ENCODE data around the gene GPR42. TPM values are rescaled to one million over a fixed set of nuclear protein-coding genes. Genes with fewer than 3 reads are reported as not detected.

The GPR42 gene
- total and polyA plus RNA-seq, 4 experiments from 2014 or later = not detected

- intact Hi-C loops (cut with micrococcal nuclease) = no loop called here
Observed at GRCh38 chr19:35362261-35363000, 8.4 kb upstream of the GPR42 start.

GRCh38 chr19:35363001-35363590, 7.8 kb upstream of the GPR42 start:
- H3K27ac Mint-ChIP-seq = no peak overlapping the region
- H3K4me3 ChIP-seq (ENCODE audit: low read length in 2 of 2) = no peak overlapping the region
- H3K27me3 ChIP-seq (ENCODE audit: insufficient read depth, low read length) = no peaks in the 10 kb centered on the region
- peaks cover 3 to 7% of the 10 kb centered on the region in 2 donors for H3K27me3 Mint-ChIP-seq
- no peaks in the 10 kb centered on the region for H3K9me3 Mint-ChIP-seq
- intact Hi-C loops (cut with micrococcal nuclease) = no loop called here
- no peaks in the 10 kb centered on the region for H3K9me3 ChIP-seq (ENCODE audit: control insufficient read depth in 1 of 2, low read length in 2 of 2)
- no peaks in the 10 kb centered on the region for H3K36me3 Mint-ChIP-seq
- no peak overlapping the region for H3K27ac ChIP-seq (ENCODE audit: low read depth, low read length)
- ChIA-PET CTCF (ENCODE audit: partially characterized antibody) (interaction anchor here (0.9 kb wide), 1 partner anchor 10 kb away, joined by 3 read pairs; no protein-coding TSS in a partner anchor), POLR2A (ENCODE audit: partially characterized antibody) (no interaction called here)
- peaks cover 3 to 4% (median 3%) of the 10 kb centered on the region in 4 donors for H3K4me1 Mint-ChIP-seq
- no peak overlapping the region for H3K4me3 Mint-ChIP-seq
- no peaks in the 10 kb centered on the region for H3K36me3 ChIP-seq (ENCODE audit: insufficient read depth, low read length)
- H3K4me1 ChIP-seq (ENCODE audit: insufficient read depth, low read length) = peaks cover 2% of the 10 kb centered on the region
- DNase-seq = no peak

More at GRCh38 chr19:35362261-35363000, 8.4 kb upstream of the GPR42 start:
- Mint-ChIP-seq H3K36me3 (no peaks in the 10 kb centered on the region), H3K27me3 (peaks cover 4 to 9% of the 10 kb centered on the region in 2 donors), H3K4me1 (peaks cover 5 to 9% (median 7%) of the 10 kb centered on the region in 4 donors), H3K4me3 (no peak overlapping the region), H3K9me3 (no peaks in the 10 kb centered on the region), H3K27ac (no peak overlapping the region)
- Histone ChIP-seq H3K9me3 (ENCODE audit: control insufficient read depth in 1 of 2, low read length in 2 of 2) (no peaks in the 10 kb centered on the region), H3K27me3 (ENCODE audit: insufficient read depth, low read length) (no peaks in the 10 kb centered on the region), H3K4me3 (ENCODE audit: low read length in 2 of 2) (no peak overlapping the region), H3K36me3 (ENCODE audit: insufficient read depth, low read length) (no peaks in the 10 kb centered on the region), H3K4me1 (ENCODE audit: insufficient read depth, low read length) (peaks cover 9% of the 10 kb centered on the region), H3K27ac (ENCODE audit: low read depth, low read length) (no peak overlapping the region)
- ChIA-PET POLR2A (ENCODE audit: partially characterized antibody) (no interaction called here), CTCF (ENCODE audit: partially characterized antibody) (interaction anchor here (0.9 to 1.5 kb wide), 2 partner anchors 10 kb away, joined by 3 to 4 read pairs; no protein-coding TSS in a partner anchor)
- peak in 1 of 5 donors; percentile 13 for DNase-seq

GRCh38 chr19:35363711-35364425, 7.0 kb upstream of the GPR42 start:
- no peaks in the 10 kb centered on the region for H3K36me3 Mint-ChIP-seq
- Histone ChIP-seq H3K9me3 (ENCODE audit: control insufficient read depth in 1 of 2, low read length in 2 of 2) (no peaks in the 10 kb centered on the region), H3K4me1 (ENCODE audit: insufficient read depth, low read length) (no peaks in the 10 kb centered on the region), H3K27ac (ENCODE audit: low read depth, low read length) (no peak overlapping the region), H3K4me3 (ENCODE audit: low read length in 2 of 2) (no peak overlapping the region), H3K27me3 (ENCODE audit: insufficient read depth, low read length) (no peaks in the 10 kb centered on the region), H3K36me3 (ENCODE audit: insufficient read depth, low read length) (no peaks in the 10 kb centered on the region)
- H3K27ac Mint-ChIP-seq = no peak overlapping the region
- peaks cover 1 to 4% of the 10 kb centered on the region in 2 donors for H3K27me3 Mint-ChIP-seq
- POLR2A ChIA-PET (ENCODE audit: partially characterized antibody) = no interaction called here
- H3K4me3 Mint-ChIP-seq = no peak overlapping the region
- H3K9me3 Mint-ChIP-seq = no peaks in the 10 kb centered on the region
- CTCF ChIA-PET (ENCODE audit: partially characterized antibody) = no interaction called here
- intact Hi-C loops (cut with micrococcal nuclease) = no loop called here
- no peak for DNase-seq
- H3K4me1 Mint-ChIP-seq = no peaks in the 10 kb centered on the region

- H3K36me3 Mint-ChIP-seq = no peaks in the 10 kb centered on the region
- POLR2A ChIA-PET (ENCODE audit: partially characterized antibody) = no interaction called here
- intact Hi-C loops (cut with micrococcal nuclease) = no loop called here
Observed at GRCh38 chr19:35365303-35365702, 5.6 kb upstream of the GPR42 start.

GRCh38 chr19:35368378-35368777, 2.5 kb upstream of the GPR42 start:
- no peaks in the 10 kb centered on the region for H3K9me3 Mint-ChIP-seq
- H3K27me3 Mint-ChIP-seq = peaks cover 1 to 4% of the 10 kb centered on the region in 2 donors
- H3K4me1 ChIP-seq (ENCODE audit: insufficient read depth, low read length) = no peaks in the 10 kb centered on the region
- ChIA-PET POLR2A (ENCODE audit: partially characterized antibody) (no interaction called here), CTCF (ENCODE audit: partially characterized antibody) (interaction anchor here (1.0 kb wide), 1 partner anchor 127 kb away, joined by 3 read pairs; no protein-coding TSS in a partner anchor)
- no peaks in the 10 kb centered on the region for H3K4me1 Mint-ChIP-seq
- no peak for DNase-seq
- H3K36me3 Mint-ChIP-seq = no peaks in the 10 kb centered on the region
- H3K27ac Mint-ChIP-seq = no peak overlapping the region
- no peak overlapping the region for H3K4me3 Mint-ChIP-seq
- H3K36me3 ChIP-seq (ENCODE audit: insufficient read depth, low read length) = no peaks in the 10 kb centered on the region
- no peak overlapping the region for H3K4me3 ChIP-seq (ENCODE audit: low read length in 2 of 2)
- H3K9me3 ChIP-seq (ENCODE audit: control insufficient read depth in 1 of 2, low read length in 2 of 2) = no peaks in the 10 kb centered on the region
- no peak overlapping the region for H3K27ac ChIP-seq (ENCODE audit: low read depth, low read length)
- intact Hi-C loops (cut with micrococcal nuclease) = no loop called here
- no peaks in the 10 kb centered on the region for H3K27me3 ChIP-seq (ENCODE audit: insufficient read depth, low read length)

More at GRCh38 chr19:35365303-35365702, 5.6 kb upstream of the GPR42 start:
- H3K27me3 Mint-ChIP-seq = peaks cover 1 to 4% of the 10 kb centered on the region in 2 donors
- H3K4me3 Mint-ChIP-seq = no peak overlapping the region
- DNase-seq = no peak
- no peaks in the 10 kb centered on the region for H3K36me3 ChIP-seq (ENCODE audit: insufficient read depth, low read length)
- H3K27me3 ChIP-seq (ENCODE audit: insufficient read depth, low read length) = no peaks in the 10 kb centered on the region
- no peak overlapping the region for H3K27ac Mint-ChIP-seq
- no peak overlapping the region for H3K27ac ChIP-seq (ENCODE audit: low read depth, low read length)
- no peaks in the 10 kb centered on the region for H3K9me3 ChIP-seq (ENCODE audit: control insufficient read depth in 1 of 2, low read length in 2 of 2)
- no peaks in the 10 kb centered on the region for H3K4me1 Mint-ChIP-seq
- no peaks in the 10 kb centered on the region for H3K9me3 Mint-ChIP-seq
- CTCF ChIA-PET (ENCODE audit: partially characterized antibody) = interaction anchor here (1.5 kb wide), 1 partner anchor 12 kb away, joined by 6 read pairs; no protein-coding TSS in a partner anchor
- no peaks in the 10 kb centered on the region for H3K4me1 ChIP-seq (ENCODE audit: insufficient read depth, low read length)
- H3K4me3 ChIP-seq (ENCODE audit: low read length in 2 of 2) = no peak overlapping the region

GRCh38 chr19:35369522-35369921, 1.3 kb upstream of the GPR42 start:
- Mint-ChIP-seq H3K36me3 (no peaks in the 10 kb centered on the region), H3K27ac (no peak overlapping the region), H3K4me1 (no peaks in the 10 kb centered on the region), H3K4me3 (no peak overlapping the region), H3K9me3 (no peaks in the 10 kb centered on the region), H3K27me3 (peaks cover 1% of the 10 kb centered on the region in 2 donors)
- Histone ChIP-seq H3K4me3 (ENCODE audit: low read length in 2 of 2) (no peak overlapping the region), H3K4me1 (ENCODE audit: insufficient read depth, low read length) (no peaks in the 10 kb centered on the region), H3K27me3 (ENCODE audit: insufficient read depth, low read length) (no peaks in the 10 kb centered on the region), H3K9me3 (ENCODE audit: control insufficient read depth in 1 of 2, low read length in 2 of 2) (no peaks in the 10 kb centered on the region), H3K36me3 (ENCODE audit: insufficient read depth, low read length) (no peaks in the 10 kb centered on the region), H3K27ac (ENCODE audit: low read depth, low read length) (no peak overlapping the region)
- DNase-seq = no peak
- ChIA-PET CTCF (ENCODE audit: partially characterized antibody) (no interaction called here), POLR2A (ENCODE audit: partially characterized antibody) (no interaction called here)
- intact Hi-C loops (cut with micrococcal nuclease) = no loop called here

- intact Hi-C loops (cut with micrococcal nuclease) = no loop called here
- no peak overlapping the region for H3K4me3 Mint-ChIP-seq
Observed at GRCh38 chr19:35373492-35373891, 2.6 kb downstream of the GPR42 start.

More at GRCh38 chr19:35373492-35373891, 2.6 kb downstream of the GPR42 start:
- ChIA-PET CTCF (ENCODE audit: partially characterized antibody) (no interaction called here), POLR2A (ENCODE audit: partially characterized antibody) (no interaction called here)
- H3K9me3 ChIP-seq (ENCODE audit: control insufficient read depth in 1 of 2, low read length in 2 of 2) = no peaks in the 10 kb centered on the region
- no peak overlapping the region for H3K4me3 ChIP-seq (ENCODE audit: low read length in 2 of 2)
- H3K27ac ChIP-seq (ENCODE audit: low read depth, low read length) = no peak overlapping the region
- H3K4me1 ChIP-seq (ENCODE audit: insufficient read depth, low read length) = no peaks in the 10 kb centered on the region
- Mint-ChIP-seq H3K27ac (no peak overlapping the region), H3K36me3 (no peaks in the 10 kb centered on the region), H3K9me3 (peaks cover 0 to 3% (median 0%) of the 10 kb centered on the region in 8 donors), H3K4me1 (peaks cover 1 to 11% (median 3%) of the 10 kb centered on the region in 4 donors), H3K27me3 (peaks cover 1 to 6% of the 10 kb centered on the region in 2 donors)
- H3K36me3 ChIP-seq (ENCODE audit: insufficient read depth, low read length) = no peaks in the 10 kb centered on the region
- no peaks in the 10 kb centered on the region for H3K27me3 ChIP-seq (ENCODE audit: insufficient read depth, low read length)
- DNase-seq = no peak
